Loucy (cell line): ENCODE measurements around the gene TSFM.

Source experiments
- CTCF ChIP-seq: fragments of 200-600 bp; sonication (generic); conservative IDR thresholded peaks from 2 replicates; pipeline ENCODE4 v1.5.1; 2014; ENCODE audit warnings: mild to moderate bottlenecking, antibody characterized with exemption, low read length
- EZH2phosphoT487 ChIP-seq: fragments of 200-600 bp; IDR thresholded peaks from 2 replicates; pipeline ENCODE4 v1.6.1; 2018; ENCODE audit warnings: antibody characterized with exemption, mild to moderate bottlenecking, moderate library complexity, borderline replicate concordance

- no peak for TF ChIP-seq CTCF
- no peak for TF ChIP-seq EZH2phosphoT487
Measured at GRCh38 chr12:57769594-57769993, 13.0 kb upstream of the TSFM start.
